Activated CD8-positive, alpha-beta memory T cell treated with anti-CD3 and anti-CD28 coated beads, Interleukin-2, amount 50 U/mL, for 24 hours (primary cell): Measurements from ENCODE around the gene REC8.
"Not testable (repeated sequence)": the region's sequence is repeated elsewhere in the genome, so short reads cannot be mapped to it uniquely, and the experiment has no call there.

Experiments used
- DNase-seq: peaks from one replicate; pipeline ENCODE4 v3.0.0-alpha.2; 2020; ENCODE audit errors: extremely low read depth

Gene REC8

DNA sequence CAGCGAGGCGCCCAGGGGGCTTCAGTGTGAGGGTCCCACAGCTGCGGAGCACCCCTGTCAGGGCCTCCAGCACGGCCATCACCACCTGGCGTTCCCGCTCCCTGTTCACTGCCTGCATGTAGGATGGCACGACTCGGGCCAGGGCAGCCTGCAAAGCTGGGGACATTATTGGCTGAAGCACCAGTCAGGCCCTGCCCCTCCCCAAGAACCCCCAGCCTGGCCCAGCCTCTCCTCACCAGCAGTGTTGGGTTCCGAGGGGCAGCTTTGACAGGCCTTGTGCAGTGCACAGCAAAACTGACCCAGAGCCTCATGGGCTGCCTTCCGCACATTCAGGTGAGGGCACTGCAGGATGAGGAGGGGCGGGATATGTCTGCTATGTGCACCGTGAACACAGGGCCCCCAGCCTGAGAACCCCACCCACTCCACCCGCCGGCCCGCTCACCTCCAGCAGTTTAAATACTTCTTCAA is 11.2 kb downstream of the REC8 start:
- no peak for DNase-seq

DNA sequence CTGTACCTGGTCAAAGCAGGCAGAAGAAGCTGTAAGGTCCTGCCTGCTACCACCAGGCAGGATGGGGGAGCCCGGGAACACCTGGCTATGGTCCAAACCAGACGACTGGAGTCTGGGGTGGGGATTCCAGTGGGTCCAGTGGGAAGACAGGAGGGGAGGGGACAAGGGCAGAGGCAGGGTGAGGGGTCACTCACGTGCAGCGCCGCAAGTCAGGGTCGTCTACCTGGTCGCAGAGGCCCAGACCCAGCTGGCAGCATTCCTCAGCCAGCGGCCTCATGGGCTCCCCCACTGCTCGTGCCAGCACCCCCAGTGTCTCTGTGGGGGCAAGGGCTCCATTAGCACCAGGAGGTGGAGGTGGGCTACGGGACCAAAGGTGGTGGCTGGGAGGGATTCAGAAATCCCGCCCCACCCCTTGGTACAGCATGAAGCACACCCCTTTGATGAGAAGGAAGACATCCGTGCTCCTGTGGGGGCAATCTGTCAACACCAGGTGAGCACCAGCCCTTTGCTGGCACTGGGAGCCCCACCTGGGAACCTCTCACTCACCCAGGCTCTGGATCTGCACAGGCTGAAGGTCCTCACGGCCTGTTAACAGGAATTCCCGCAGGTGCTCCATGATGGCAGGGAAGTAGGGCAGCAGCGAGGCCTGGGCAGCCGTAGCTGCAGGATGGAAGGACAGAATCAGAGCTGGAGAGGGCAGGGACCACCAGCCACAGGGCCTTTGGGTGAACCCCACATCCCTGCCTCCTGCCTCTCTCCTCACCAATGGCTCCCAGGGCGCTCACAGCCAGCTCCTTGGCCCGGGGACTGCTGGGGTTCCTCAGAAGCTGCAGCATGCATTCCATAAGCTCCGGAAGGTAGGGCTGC is 12.5 kb downstream of the REC8 start:
- no peak for DNase-seq

DNA sequence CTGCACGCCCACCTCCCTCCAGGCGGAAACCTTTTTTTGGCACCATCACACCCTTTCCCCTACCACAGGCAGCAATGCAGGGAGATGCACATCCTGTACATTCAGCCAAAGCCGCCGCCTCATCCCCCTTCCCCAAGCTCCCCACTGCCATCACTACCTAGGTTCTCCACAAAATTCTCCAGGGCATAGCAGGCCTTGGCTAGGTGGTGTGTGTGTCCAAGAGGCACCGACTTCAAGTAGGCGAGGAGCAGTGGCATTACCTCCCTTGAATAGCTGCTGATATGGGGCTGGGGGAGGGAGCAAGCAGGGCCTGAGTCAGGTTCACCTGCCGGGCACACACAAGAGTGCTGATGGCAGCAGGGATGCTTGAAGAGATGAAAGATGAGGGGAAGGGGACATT is 13.1 kb downstream of the REC8 start:
- DNase-seq: no peak

DNA sequence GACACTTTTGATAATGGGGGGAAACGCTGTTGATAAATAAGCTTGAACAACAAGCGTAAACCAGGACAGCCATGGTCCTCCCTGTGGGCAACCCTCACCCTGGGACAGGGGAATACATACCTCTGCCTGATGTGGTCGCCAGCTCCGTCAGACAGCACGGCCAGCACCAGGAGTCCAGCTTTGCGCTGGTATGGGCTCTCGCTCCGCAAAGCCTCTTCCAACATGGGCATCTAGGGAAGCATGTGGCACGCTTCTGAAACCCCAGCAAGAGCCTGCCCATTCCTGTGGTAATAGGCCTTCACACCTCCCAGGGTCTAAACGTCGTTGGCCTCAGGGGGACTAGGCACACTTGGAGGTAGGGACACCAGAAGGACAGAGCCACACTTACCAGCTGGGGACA is 13.9 kb downstream of the REC8 start:
- no peak for DNase-seq

DNA sequence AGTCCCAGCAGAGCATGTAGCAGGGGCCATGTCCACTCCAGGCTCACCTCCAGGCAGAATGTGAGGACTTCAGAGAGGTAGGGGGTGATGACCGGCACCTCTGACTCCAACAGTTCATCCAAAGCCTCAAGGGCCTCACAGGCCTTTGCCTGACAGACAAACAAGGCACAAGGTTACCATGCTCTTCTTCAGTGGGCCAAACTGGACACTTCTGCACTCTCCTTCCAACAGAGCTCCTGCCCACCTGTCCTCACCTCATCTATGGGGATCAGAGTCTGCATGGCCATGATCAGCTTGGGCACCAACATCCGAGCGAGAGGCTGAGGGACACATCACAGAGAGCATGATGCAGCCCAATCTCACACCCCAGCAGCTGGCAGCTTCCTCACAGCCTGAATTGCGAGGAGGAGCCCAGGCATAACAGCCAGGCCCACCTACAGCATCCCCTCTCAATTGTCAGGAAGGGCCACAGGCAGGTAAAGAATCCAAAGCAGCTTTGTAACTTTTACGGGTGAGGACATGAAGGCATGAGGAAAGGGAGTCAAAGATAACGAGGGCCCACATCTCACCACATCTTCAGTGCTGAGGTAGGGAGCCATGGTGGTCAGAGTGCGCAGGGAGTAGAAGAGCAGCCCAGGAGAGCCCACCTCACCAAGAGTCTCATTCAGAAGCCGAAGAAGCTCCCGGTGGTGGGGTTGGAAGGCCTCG is 15.1 kb downstream of the REC8 start:
- DNase-seq: no peak

DNA sequence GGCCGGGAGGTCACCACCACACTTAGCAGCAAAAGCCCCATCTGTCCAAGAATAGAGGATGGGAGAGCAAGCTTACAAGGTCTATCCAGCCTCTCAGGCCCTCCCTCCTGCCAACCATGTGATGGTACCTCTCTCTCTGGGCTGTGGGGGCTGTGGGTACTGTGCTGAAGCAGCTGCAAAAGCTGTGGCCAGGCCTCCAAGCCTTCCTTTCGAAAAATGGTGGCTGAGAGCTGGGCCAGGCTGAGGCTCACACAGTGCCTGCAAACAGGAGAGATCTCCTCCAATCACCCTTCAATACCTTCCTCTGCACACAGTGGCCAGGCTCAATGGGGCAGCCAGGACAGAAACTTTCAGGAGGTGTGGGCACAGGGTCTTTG is 15.6 kb downstream of the REC8 start:
- DNase-seq: no peak

DNA sequence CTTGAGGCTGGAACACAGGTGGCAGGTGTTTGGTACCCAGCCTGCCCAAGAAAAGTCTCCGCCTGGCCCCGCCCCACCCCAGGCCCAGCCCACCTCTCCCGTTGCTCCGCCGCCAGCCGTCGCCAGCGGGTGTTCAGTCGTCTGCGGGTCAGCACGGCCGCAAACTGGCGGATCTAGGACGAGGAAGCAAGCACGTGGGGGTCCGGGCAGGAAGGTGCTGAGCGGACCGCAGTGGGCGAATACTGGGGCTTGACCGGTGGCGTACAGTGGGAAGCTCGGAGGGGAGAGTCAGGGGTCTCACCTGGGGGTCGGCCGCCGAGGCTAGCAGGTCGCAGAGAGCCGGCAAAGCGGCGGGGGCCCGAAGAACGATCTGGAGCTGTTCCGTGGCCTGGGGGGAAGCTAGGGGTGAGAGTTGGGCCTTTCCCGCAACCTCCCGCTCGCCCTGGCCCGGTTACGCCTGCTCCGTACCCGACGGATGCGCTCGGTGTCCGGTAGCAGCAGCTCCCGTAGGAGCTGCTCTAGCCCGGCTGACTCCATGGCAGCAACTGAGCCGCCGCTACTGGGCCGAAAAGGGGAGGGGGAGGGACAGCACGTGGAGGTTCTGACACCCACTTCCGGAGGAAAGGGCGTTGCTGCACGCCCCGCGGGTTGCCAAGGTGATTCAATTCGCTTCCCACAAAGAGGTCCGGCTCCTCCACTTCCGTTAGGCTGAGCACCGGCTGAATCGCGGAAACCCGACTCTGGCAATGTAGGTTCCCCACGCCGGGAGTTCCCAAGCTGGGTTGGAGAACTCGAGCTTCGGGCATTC is 16.6 kb downstream of the REC8 start, which contains the start of gene IPO4:
Gene IPO4, minus strand, starts transcription at position 566 of the 808 bp plus-strand sequence. Its CDS starts 29 bp downstream, at position 537.
- DNase-seq: peak; percentile 91

DNA sequence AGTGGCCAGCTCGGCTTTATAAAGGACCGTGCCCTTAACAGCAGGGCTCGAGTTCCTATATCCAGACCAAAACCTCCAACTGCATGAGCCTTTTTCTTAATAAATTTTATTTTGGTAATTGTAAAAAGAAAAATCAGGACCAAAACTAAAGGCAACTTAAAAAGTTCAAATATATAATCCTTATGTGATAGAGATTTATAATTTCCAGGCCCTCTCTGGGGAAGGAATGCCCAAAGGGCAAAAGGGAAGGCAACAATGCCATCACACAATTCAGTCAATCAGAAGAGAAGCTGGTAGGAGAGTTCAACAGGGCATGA is 17.1 kb downstream of the REC8 start:
- DNase-seq: no peak

DNA sequence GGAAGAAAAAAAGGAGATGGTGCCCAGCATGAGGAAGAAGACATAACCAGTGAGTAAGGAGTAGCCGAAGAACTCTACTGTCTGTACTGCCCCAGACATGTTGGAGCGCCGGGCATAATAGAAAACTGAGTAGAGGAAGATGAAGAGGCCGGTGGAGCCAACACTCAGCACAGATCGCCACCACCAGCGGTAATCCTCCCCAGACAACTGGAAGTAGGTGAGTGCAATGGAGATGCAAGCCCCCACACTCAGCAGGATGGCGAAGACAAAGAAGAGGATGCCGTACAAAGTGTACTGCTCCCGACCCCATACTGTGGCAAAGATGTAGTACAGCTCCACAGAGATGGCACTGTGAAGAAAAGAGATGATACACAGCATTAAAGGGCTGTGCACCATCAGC is 17.6 kb downstream of the REC8 start:
- no peak for DNase-seq

DNA sequence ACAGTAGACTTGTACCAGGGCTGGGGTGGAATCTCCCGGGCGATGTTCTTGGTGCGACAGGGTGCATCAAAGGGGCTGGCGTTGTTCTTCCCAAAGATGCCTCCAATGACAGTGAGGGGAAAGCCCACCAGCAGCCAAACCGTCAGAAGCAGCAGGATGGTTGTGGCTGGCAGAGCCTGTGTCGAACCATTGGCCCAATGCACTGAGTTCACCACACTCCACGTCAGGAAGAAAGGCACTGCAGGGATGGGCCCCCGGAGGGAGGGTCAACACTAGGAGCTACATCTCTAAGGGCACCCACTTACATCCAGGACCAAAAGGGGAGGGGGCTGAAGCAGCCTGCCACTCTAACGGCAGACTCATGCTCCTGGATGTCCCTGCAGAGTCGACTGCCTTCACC is 18.5 kb downstream of the REC8 start:
- DNase-seq: no peak

DNA sequence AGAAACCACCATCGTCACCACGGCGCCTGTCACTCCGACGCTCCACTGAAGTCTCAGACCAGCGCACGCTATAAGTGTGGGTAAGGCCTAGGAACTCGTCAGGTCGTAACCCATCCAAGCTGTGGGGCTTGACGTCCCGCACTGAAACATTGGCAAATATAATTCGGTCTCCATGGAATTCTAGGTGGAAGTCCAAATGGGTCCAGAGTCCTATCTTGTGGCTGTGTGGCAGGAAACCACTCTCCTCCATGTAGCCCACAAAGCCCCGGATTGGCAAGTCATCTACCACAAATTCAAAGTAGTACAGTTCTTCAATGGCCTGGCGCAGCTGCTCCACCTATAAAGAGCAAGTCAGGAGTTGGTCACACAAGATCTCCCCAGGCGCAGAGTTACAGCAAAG is 21.1 kb downstream of the REC8 start:
- no peak for DNase-seq

DNA sequence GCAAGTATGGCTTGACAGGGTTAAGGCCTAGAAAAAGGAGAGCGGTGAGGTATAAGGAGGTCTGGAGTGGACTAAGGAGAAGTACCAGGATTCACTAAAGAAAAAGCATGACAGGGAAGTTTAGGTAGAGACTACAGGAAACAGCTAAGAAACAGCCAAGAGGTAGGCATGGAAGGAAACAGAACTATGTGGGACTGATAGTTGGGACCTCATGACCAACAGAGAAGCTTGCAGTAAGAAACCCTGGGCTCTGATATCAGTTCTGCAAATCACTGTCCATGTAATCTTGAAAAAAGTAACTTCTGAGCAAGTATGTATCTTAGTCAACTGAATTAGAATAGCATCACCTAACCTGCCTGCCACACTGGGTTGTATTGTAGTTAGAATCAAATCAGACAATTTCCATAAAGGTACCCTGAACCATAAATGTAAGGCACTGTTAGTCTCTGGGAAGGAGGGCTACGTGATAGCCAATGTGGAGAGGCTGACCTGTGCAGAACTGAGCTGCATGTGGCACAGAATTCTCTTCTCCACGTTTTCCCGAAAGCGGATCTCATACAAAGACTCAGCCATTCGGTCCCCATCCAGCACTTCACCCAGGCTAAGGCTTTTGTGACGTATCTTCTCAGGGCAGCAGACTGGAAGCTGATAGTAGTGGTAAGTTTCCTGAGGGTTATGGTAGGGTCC is 22.4 kb downstream of the REC8 start:
- no peak for DNase-seq

DNA sequence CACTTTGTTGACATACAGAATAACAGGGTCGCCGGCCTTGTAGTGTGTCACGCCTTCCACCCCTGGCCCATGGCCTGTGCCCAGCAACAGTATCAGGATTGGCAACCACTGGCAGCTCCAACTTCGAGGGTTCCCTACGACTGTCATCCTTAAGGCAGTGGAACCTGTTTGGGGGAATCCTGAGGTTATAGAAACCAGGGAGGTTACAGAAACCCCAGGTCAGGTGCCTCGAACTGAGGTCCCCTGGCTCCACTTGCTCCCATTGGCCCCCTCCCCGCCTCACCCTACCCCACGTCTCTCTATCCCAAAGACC is 22.9 kb downstream of the REC8 start:
- no peak for DNase-seq

DNA sequence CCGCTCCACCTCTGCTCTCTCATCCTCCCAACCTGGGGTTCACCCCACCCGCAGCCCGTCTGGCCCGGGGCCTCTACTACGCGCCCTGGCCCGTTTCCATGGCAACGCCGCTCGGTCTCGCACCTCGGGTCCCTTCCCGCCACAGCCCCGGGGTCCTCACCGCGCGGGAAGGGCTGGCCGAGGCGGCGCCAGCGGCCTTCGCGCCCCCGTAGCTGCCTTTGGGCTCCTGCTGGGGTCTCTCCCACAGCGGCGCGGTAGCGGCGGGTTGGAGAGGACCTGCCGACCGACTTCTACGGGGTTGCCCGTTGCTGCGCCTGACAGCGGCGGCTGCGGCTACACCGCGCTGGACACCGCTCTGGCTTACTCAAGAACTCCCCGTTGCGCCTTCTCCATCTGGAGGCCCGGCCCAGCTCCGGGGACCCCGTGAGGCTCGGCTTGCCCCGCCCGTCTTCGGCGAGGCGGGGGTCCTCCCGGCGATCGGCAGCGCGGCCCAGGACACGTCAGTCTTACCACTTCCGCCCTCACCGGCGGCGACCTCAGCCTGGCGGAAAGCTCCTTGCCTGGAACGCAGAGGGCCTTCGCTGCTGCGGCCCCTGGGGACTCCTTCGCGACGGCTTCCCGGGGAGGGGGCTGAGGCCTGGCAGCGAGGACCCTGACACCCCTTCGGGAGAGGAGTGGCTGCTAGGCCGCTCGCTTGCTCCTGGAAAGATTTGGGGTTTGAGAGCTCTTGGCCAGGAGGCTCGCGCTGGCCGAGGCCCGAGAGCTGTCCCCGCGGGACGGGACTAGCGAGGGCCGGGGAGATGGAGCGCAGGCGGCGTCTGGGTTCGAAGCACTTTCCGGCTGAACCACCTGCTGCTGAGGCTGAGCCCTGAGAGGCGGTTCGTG is 23.5 kb downstream of the REC8 start, which contains the start of gene TM9SF1:
Gene TM9SF1, minus strand, starts transcription at position 256 of the 885 bp plus-strand sequence. CDS start 422 bp downstream, outside the sequence.
- peak; percentile 68 for DNase-seq

DNA sequence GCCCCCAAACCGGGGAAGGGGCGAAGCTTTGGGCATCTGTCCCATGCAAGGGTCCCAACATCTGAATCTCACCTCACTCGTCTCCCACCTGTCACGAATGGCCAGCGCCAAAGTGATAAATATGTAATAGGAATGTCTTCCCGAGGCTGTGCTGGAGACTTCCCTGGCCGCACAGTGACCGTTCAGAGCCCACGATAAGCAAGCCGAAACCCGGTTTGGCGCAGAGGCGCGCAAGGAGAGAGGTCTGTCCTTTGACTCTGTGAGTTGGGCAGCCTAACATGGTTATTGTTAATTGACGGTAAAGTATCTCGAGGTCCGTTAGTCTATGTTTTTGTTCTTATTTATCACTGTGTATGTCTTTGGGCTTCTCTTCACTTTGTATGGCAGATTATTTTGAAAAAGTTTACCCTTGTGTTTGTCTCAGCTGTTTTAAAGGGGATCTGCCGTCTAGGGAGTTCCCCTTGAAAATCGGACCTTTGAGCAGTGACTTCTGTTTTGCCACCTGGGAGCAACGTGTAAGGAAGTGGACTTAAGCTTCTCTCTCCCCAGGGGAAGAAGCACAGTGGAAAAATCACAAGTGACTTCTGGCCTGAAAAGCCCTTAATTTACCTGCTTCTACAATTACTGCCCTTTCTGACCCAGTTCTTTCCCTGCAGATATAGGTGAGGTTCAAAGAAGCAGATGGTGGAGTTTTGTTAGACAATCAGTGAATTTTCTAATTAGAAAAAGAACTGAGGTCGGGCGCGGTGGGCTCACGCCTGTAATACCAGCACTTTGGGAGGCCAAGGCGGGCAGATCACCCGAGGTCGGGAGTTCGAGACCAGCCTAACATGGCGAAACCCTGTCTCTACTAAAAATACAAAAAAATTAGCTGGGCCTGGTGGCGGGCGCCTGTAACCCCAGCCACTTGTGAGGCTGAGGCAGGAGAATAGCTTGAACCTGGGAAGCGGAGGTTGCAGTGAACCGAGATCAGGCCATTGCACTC is 24.5 kb downstream of the REC8 start:
- DNase-seq: no peak

DNA sequence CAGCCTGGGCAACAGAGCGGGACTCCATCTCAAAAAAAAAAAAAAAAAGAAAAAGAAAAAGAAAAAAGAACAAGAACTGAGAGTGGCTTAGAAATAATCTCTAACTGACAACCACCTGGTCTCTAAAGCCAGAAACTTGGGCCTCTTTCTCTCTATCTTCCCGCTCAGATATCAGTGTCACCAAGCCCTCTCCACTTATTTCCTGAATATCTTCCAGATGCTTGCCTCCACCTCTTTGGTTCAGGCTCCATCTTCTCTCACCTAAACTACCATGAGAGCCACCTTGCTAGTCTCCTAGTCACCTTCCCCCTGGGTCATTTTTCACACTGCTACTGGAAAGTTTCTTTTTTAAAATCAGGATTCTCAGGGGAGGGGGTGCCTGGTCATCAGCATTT is 25.2 kb downstream of the REC8 start:
- no peak for DNase-seq

DNA sequence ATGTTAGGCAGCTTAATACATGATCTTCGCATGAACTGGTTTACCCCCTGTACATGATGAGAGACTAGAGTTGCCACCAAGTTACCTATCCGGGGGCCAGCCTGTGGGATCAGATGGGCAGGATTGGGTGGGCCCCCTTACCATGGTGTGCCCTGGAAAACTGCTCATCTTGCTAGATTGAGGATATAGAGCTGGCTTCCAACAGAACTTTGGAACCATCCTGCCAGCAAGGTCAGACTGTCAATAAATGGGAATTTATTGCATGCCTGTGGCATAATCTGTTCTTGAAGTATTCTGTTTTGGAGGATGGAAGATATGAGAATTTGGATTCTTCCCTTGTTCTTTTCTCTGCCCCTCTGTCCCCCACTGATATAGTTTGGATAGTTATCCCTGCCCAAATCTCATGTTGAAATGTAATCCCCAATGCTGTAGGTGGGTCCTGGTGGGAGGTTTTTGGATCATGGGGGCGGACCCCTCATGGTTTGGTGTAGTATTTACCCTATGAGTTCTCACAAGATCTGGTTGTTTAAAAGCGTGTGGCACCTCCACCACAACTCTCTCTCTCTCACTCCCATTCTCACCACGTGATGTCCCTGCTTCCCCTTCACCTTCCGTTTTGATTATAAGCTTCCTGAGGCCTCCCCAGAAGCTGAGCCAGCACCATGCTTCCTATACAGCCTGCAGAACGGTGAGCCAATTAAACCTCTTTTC is 27.1 kb downstream of the REC8 start:
- no peak for DNase-seq

DNA sequence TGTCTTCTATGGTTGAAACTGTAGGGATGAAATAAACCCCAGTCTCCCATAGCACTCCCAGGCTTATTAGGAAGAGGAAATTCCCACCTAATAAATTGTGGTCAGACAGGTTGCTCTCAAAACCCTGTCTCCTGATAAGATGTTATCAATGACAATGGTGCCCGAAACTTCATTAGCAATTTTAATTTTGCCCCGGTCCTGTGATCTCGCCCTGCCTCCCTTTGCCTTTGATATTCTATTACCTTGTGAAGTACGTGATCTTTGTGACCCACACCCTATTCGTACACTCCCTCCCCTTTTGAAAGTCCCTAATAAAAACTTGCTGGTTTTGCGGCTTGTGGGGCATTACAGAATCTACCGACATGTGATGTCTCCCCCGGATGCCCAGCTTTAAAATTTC is 30.7 kb downstream of the REC8 start:
- not testable (repeated sequence) for DNase-seq
